Hematopoietic multipotent progenitor cell treated with erythropoietin and hydrocortisone succinate and interleukin-3 and kit ligand, for 4 days (in vitro differentiated cells): Measurements from ENCODE around the gene SSBP3.

Source experiments
- DNase-seq: peaks from one replicate; pipeline ENCODE4 v3.0.0-alpha.2; 2015

SSBP3 gene

GRCh38 chr1:54282101-54282847, 123.9 kb downstream of the SSBP3 start:
- no peak for DNase-seq

DNA sequence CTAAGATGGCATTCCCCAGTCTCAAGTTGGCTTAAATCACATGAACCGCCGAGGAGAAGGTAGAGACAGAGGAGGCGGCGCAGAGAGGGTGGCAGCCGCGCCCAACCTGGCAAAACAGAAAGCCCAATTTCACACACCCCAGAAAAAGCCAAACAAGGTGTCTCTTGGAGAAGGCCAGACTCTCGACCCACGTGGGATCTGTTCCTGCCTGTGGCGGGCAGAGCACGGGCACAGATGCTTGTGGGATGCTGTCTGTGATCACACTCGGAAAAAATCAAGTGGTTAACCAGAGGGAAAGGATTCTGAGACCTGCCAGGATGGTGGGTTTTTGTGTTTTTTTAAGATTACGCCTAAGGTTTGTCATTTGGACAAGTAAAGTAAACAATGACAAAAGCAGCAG, 125.5 kb downstream of the SSBP3 start:
- DNase-seq = no peak

GRCh38 chr1:54279457-54279856, 126.7 kb downstream of the SSBP3 start:
- no peak for DNase-seq

DNA sequence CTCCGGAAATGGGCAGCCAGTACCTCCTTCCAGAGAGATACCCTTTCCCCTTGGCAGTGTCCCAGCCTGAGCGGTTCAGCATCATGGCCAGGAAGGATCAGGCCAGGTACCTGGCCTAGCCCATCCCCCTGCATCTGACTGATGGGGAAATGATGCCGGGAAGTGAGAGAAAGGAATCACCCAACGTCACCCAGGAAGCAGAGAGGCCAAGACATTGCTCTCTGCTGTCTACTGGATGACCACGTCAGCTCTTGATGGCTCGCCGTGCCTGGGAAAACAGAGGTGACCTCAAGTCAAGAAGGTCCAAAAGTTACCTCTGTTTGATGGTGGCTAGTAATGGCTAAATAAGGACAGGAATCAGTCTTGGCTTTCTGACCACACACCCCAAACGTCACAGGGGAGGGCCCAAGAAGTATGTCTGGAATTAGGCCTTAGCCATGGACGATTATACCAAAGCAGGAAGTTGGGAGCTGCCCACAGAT, 127.2 kb downstream of the SSBP3 start:
- no peak for DNase-seq

DNA sequence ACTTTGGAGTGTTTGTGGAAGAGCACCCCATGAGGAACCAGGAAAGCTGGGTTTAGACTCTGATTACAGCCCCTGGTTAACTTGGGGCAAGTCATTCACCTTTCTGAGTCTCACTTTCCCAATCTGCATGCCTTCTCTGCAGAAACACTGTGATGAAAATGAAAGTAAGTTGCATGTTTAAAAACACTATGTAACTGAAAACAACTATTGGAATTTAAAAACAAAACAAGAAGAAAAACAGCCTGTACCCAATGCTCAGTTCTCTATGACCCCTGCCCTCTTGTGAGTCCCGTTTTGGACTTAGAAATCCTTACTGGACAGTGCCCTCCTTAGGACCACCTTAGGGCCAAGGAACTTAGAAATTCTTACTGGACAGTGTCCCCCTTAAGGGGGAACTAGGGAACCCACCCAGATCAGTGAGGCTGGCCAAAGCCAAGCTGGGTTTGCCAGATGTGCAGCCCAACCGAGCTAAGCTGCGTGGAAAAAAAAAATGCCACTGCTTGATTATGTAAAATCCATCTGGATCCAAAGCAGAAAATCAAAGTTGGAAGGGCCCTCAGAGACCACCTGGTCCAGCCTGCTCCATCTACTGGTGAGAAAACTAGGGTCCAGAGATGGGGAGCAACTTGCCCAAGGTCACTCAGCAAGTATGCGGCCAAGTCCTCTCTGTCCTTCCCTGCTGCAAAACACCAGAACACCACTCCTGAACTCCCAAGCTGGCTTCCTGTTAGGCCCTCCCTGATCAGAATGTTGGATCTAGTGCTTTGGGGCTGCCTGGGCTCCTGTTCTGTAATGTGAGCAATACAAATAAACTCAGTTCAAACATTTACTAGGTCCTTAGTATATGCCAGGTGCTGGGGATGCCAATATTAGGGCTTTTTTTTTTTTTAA, 128.5 kb downstream of the SSBP3 start:
- no peak for DNase-seq

DNA sequence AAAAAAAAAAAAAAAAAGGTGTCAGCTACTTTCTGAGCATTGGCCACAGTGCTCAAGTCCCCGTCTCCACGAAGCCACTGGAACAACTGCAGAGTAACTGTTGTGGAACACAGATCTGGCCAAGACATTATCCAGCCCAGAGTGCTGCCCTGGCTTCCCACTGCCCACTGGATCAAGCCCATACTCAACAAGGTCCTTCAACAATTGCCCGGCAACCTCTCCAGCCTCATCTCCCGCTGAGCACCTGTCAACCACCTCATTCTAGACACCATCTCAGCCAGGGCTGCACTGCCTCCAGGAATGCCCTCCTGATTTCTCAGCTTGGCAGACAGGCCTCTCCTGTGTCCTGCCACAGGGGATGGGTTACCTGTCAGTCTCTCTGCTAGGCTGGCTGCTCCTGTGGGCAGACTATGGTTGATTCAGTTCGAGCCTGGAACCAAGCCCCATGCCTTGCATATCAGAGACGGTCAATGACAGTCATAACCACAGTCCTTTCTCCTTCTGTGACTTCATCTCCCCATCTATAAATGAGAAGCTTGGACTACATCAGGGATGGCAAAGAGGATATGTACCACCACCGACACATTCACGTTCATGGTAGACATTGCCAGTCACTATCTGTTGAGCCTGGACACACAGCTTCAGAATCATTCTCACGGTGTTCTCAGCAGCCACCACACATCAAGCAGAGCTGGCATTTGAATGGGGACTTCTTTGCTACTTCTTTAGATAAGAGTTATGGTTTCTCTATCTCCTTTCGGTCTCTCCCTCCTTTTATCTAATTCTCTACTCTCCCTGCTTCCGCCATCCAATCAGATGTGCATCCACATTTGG, 129.4 kb downstream of the SSBP3 start:
- peak; percentile 45 for DNase-seq

DNA sequence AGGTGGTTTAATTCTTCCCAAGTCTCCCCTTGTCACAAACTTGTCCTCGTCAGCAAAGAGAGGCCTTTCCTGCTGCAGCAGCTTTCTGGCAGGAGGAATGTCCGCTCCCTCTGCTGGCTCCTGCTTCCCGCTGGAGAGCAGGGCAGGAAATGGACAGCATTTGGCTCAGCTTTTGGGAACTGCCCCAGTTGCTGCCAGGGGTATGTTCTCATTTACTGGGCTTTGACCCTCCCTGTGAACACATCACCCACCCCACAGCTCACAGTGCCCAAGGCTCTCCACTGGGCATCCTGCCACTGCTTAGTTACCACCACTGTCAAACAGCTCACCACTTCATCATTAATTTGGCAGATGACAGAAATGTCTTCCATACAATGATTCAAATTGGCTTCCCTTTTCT, 130.8 kb downstream of the SSBP3 start:
- DNase-seq = no peak

- no peak for DNase-seq
Measured at GRCh38 chr1:54274881-54275280, 131.3 kb downstream of the SSBP3 start.

GRCh38 chr1:54274448-54274847, 131.7 kb downstream of the SSBP3 start:
- DNase-seq = no peak

- DNase-seq = peak; percentile 41
Measured at GRCh38 chr1:54273795-54274163, 132.4 kb downstream of the SSBP3 start.

GRCh38 chr1:54273092-54273794, 133.0 kb downstream of the SSBP3 start:
- no peak for DNase-seq

GRCh38 chr1:54272772-54273091, 133.5 kb downstream of the SSBP3 start:
- DNase-seq = no peak

DNA sequence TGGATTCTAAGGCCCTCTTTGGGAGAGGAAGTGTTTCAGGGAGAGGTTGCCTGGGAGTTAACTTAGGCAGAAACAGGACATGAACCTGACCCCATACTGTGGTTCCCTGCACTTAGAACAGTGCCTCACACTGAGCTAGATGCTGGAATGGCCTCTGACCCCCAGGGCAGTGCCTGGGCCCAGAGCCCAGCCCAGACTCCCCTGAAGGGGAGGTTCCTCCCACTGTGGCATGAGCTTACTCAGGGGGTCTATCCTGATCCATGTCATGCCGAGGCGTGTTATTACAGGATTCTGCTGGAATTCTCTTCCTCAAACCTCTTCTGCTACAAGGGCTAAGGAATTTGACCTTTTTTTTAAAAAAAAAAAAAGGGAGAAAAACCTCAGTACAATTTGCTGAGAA, 134.1 kb downstream of the SSBP3 start:
- no peak for DNase-seq

- DNase-seq = no peak
Measured at GRCh38 chr1:54271341-54271740, 134.9 kb downstream of the SSBP3 start.

DNA sequence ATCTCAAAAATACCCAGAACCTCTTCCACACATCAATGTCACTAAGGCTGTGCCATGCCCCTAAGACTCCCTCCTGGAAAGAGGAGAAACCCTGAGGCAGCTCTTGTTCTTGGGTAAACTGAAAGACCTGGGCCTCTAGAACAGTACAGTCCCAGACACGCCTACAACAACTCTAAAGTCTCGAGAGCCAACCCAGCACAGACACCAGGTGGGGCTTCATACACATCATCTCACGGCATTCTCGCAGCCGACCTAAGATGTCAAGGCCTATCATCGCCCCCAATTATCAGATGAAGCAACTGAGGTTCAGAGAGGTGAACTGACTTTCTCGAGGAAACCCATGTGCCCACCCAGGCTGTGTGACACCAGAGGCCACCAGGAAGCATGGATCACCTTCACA, 135.7 kb downstream of the SSBP3 start:
- DNase-seq = no peak

GRCh38 chr1:54268762-54269297, 137.4 kb downstream of the SSBP3 start:
- no peak for DNase-seq

DNA sequence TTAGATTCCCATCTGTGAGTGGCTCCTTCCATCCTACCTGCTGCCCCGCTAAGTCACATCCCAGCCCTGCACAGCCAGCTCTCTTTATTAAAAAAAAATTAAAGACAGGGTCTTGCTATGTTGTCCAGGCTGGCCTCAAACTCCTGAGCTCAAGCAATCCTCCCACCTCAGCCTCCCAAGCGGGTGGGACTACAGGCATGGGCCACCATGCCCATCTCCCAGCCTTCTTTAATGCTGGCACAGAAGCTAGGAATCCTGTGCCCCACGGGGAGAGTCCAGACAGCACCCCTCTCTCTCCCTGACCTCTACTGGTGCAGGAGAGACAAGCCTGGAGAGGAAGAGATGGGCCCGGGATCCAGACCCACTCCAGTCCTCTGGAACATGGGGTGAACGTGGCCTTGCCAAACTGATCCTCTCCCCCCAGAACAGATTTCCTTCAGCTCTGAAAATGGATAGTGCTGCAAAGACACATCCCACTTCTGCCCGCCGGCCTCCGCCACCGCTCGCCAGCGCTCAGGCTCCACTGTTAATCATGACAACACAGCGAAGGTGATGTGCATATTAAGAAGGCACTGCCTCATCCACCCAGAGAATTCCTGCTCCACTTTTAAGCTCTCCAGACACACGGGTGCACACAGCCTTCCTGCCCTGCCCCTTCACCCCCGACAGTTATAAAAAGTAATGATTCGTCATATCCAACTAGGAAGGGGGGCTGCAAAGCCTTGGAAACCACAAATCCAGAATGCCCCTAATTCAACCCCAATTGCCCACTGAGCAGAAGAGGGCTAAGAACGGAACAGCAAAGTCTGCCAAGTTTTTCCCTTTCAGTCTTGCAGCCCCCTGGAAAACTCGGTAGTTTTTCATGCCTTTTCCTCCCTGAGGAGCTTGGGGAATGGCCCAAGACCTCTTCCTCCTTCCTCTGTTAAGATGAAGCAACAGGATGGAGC, 138.1 kb downstream of the SSBP3 start:
- DNase-seq = no peak

GRCh38 chr1:54266908-54267307, 139.3 kb downstream of the SSBP3 start:
- no peak for DNase-seq

GRCh38 chr1:54266195-54266594, 140.0 kb downstream of the SSBP3 start:
- DNase-seq = no peak

DNA sequence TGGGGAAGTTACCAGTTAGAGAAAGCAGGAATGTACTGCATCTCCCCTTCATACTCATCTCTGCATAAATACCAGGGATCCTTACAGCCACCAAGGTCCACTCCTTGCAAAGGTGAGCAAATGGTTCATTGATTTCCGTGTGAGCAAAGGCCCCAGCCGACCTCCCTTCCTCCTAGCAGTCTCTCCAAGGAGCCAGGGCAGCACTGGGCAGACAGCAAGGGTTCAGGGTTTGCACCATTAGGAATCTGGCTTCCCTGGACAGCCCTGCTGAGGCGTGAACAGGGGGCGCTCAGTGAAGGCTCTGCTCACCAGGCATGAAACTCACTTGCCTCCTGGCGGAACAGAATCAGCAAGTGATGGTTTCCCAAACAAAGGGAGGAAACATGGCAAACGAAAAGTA, 140.5 kb downstream of the SSBP3 start:
- no peak for DNase-seq

GRCh38 chr1:54265126-54265525, 141.1 kb downstream of the SSBP3 start:
- no peak for DNase-seq
